Stimulated activated naive CD8-positive, alpha-beta T cell treated with anti-CD3 and anti-CD28 coated beads, Interleukin-15, Interleukin-2, amounts not matched to agents 100 ng/mL and 50 ng/mL, for 24 hours (primary cell): ENCODE measurements around the gene AVP.
"Not testable (repeated sequence)": the region's sequence is repeated elsewhere in the genome, so short reads cannot be mapped to it uniquely, and the experiment has no call there.

Experiments
- H3K27ac Mint-ChIP-seq: one replicate; pipeline ENCODE4 v1.8.0; 2021; ENCODE audit warnings: mild to moderate bottlenecking, mixed read lengths
- H3K27me3 Mint-ChIP-seq: one replicate; pipeline ENCODE4 v1.8.0; 2021; ENCODE audit warnings: mixed read lengths
- H3K36me3 Mint-ChIP-seq: one replicate; pipeline ENCODE4 v1.8.0; 2021; ENCODE audit warnings: low read depth, mixed read lengths
- H3K4me1 Mint-ChIP-seq: one replicate; pipeline ENCODE4 v1.8.0; 2021; ENCODE audit warnings: low read depth, mixed read lengths
- H3K4me3 Mint-ChIP-seq: one replicate; pipeline ENCODE4 v1.8.0; 2021; ENCODE audit warnings: mild to moderate bottlenecking, mixed read lengths
- H3K9me3 Mint-ChIP-seq: one replicate; pipeline ENCODE4 v1.8.0; 2021; ENCODE audit warnings: mixed read lengths

Gene AVP

GRCh38 chr20:3067139-3068014, 17.1 kb downstream of the AVP start:
- Mint-ChIP-seq H3K4me1 (peaks cover 19% of the 10 kb centered on the region), H3K36me3 (no peaks in the 10 kb centered on the region), H3K27ac (no peak overlapping the region), H3K27me3 (no peaks in the 10 kb centered on the region), H3K9me3 (no peaks in the 10 kb centered on the region), H3K4me3 (no peak overlapping the region)

- not testable (repeated sequence) for H3K4me1 Mint-ChIP-seq, H3K9me3 Mint-ChIP-seq, H3K27ac Mint-ChIP-seq, H3K36me3 Mint-ChIP-seq, H3K4me3 Mint-ChIP-seq, H3K27me3 Mint-ChIP-seq
Observed at GRCh38 chr20:3064119-3064518, 20.4 kb downstream of the AVP start.

DNA sequence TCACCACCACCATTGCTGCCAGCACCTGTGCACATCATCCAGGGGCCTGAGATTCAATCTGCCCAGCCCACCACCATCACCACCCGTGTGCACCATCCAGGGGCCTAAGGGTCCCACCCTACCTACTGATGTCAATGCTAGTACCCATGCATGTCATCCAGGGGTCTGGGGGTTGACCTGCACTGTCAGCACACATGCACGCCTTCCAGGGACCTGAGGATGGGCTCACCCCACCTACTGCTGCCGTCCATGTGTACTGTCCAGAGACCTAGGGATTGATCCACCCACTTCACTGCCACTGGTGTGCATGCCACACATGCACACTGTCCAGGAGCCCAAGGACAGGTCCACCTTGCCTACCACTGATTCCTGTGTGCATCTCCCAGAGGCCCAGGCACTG, 25.0 kb downstream of the AVP start:
- Mint-ChIP-seq H3K27ac (no peak overlapping the region), H3K4me3 (no peak overlapping the region), H3K4me1 (peaks cover 4% of the 10 kb centered on the region), H3K9me3 (no peaks in the 10 kb centered on the region), H3K36me3 (no peaks in the 10 kb centered on the region), H3K27me3 (no peaks in the 10 kb centered on the region)

DNA sequence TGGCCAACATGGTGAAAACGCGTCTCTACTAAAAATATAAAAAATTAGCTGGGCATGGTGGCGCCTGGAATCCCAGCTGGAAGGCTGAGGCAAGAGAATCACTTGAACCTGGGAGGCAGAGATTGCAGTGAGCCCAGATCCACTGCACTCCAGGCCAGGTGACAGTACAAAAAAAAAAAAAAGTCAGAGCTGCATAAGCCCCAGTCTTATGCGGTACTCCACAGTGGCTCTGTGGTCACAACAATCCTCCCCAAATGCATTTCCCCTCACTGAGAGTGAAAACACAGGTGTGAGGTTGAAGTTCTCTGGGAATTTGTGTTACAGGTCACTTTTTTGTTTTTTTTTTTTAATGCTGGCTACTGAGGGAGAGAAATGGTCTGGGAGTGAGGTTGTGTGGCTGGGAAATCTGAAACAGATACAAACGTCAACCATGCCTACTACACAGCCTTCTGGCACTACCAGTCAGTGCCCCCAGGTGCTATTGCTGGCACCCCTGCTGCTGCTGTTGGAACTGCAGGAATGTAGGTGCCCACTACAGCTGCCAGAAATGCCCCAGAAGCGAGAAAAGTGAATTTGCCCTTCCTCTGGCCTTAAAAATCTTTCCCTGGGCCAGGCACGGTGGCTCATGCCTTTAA, 33.0 kb downstream of the AVP start:
- no peak overlapping the region for H3K27ac Mint-ChIP-seq
- no peak overlapping the region for H3K4me3 Mint-ChIP-seq
- H3K36me3 Mint-ChIP-seq, result peaks cover 30% of the 10 kb centered on the region
- H3K27me3 Mint-ChIP-seq, result no peaks in the 10 kb centered on the region
- peaks cover 11% of the 10 kb centered on the region for H3K4me1 Mint-ChIP-seq
- H3K9me3 Mint-ChIP-seq, result no peaks in the 10 kb centered on the region

DNA sequence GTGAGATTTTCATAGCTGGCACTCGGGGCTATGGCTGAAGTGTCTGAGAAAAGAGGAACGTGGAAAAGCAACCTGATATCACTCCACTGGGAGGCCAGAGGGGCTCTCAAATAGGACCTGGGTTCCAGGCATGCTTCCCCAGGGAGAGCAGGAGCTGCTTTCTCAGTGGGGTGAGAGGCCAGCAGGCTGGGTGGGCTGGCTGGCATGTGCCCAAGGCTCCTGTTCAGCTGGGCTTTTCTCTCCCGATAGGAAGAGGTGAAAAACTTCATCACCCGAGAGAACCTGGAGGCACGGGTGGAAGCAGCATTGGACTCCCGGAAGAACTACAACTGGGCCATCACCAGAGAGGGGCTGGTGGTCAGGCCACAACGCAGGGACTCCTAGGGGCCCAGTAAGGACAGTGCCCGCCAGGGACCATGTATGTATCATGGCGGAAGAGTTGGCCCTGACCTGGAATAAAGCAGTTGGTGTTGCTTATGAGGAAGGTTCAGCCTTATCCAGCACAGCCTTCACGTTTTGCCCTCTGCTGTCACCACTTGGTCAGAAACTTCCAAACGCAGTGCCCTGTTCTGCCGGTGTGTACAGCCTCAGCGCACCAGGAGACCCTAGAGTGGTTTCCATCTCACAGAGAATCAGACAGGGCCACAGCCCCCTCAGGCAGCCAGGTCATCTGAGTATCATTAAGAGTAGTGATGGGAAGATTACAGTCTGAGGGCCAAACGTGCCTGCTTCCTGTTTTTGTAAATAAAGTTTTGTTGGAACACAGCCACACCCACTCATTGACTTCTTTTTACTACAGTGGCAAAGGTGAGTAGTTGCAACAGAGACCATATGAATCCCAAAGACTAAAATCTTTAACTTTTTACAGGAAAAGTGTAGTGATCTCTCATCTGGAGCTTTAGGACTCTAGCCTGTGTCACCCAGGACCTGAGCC, 36.8 kb downstream of the AVP start:
- peak overlapping the region; percentile 97 for H3K4me3 Mint-ChIP-seq
- peaks cover 19% of the 10 kb centered on the region for H3K4me1 Mint-ChIP-seq
- H3K27me3 Mint-ChIP-seq, result no peaks in the 10 kb centered on the region
- peak overlapping the region; percentile 36 for H3K27ac Mint-ChIP-seq
- no peaks in the 10 kb centered on the region for H3K9me3 Mint-ChIP-seq
- H3K36me3 Mint-ChIP-seq, result peaks cover 31% of the 10 kb centered on the region

- H3K27me3 Mint-ChIP-seq, result no peaks in the 10 kb centered on the region
- H3K27ac Mint-ChIP-seq, result peak overlapping the region; percentile 82
- no peaks in the 10 kb centered on the region for H3K9me3 Mint-ChIP-seq
- H3K4me1 Mint-ChIP-seq, result peaks cover 19% of the 10 kb centered on the region
- H3K4me3 Mint-ChIP-seq, result peak overlapping the region; percentile 97
- H3K36me3 Mint-ChIP-seq, result peaks cover 31% of the 10 kb centered on the region
Observed at GRCh38 chr20:3046677-3047462, 37.7 kb downstream of the AVP start.

DNA sequence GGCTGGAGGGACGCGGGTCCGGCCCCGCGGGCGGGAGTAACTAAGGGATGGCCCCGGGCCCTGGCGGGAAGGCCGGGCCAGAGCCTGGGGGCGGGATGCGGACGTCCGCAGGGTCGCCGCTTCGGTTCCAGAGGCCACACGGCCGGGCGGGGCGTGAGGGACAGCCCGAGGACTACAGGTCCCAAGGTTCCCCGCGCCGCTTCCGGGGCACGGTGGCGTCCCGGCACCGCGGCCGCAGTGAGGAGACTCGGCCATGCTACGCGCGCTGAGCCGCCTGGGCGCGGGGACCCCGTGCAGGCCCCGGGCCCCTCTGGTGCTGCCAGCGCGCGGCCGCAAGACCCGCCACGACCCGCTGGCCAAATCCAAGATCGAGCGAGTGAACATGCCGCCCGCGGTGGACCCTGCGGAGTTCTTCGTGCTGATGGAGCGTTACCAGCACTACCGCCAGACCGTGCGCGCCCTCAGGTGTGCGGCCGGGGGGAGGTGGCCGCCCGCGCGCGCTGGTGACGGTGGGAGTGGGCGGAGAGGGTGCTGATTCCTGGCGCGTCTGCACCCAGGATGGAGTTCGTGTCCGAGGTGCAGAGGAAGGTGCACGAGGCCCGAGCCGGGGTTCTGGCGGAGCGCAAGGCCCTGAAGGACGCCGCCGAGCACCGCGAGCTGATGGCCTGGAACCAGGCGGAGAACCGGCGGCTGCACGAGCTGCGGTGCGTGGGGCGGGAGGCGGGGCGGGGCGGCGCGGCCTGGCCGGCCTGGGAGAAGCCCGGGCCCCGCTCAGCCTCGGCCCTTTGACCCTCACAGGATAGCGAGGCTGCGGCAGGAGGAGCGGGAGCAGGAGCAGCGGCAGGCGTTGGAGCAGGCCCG, 38.5 kb downstream of the AVP start, which contains the start of gene MRPS26:
TSS of gene MRPS26 (plus strand) at position 237 of the 861 bp plus-strand sequence. CDS start at position 254, 17 bp downstream.
- Mint-ChIP-seq H3K9me3 (no peaks in the 10 kb centered on the region), H3K27ac (peak within 1 kb of the TSS; percentile 82), H3K4me1 (peaks cover 19% of the 10 kb centered on the region), H3K27me3 (no peaks in the 10 kb centered on the region), H3K4me3 (peak within 1 kb of the TSS; percentile 97), H3K36me3 (peaks cover 31% of the 10 kb centered on the region)

DNA sequence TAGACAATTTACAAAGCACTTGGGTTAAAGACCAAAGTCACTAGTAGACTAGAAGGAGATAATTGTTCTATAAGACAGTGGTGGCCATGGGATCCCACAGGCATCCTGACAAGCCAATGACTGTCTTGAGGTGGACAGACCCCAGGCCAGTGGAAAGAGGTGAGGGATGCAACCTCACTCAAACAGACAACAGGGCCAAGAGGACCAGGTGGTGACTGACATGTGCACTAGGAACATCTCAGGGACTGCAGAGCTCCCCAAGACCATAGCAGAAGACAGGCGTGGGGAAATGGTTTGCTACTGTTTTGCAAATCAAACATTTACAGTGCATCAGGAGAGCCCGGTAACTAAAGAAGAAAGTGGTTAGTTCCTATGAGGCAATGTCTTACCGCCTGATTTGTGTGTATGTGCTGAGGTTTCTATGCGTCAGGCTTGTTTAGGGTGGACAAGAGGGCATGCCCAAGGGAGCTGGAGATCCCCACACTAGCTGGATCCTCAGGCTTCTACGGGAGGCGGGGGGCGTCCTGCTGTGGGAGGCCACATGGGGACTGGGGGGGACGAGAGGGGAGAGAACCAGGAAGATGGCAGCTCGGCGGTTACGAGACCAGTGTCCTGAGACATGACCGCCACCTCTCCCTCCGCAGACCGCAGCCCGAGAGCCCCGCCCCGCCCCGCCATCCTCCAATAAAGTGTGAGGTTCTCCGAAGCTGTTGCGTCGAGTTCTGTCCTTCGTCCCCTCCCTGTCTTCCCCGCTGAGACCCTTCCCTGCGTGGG, 39.3 kb downstream of the AVP start:
- peak overlapping the region; percentile 29 for H3K27ac Mint-ChIP-seq
- H3K4me1 Mint-ChIP-seq, result peaks cover 19% of the 10 kb centered on the region
- no peaks in the 10 kb centered on the region for H3K27me3 Mint-ChIP-seq
- no peaks in the 10 kb centered on the region for H3K9me3 Mint-ChIP-seq
- H3K36me3 Mint-ChIP-seq, result peaks cover 25% of the 10 kb centered on the region
- H3K4me3 Mint-ChIP-seq, result peak overlapping the region; percentile 97

DNA sequence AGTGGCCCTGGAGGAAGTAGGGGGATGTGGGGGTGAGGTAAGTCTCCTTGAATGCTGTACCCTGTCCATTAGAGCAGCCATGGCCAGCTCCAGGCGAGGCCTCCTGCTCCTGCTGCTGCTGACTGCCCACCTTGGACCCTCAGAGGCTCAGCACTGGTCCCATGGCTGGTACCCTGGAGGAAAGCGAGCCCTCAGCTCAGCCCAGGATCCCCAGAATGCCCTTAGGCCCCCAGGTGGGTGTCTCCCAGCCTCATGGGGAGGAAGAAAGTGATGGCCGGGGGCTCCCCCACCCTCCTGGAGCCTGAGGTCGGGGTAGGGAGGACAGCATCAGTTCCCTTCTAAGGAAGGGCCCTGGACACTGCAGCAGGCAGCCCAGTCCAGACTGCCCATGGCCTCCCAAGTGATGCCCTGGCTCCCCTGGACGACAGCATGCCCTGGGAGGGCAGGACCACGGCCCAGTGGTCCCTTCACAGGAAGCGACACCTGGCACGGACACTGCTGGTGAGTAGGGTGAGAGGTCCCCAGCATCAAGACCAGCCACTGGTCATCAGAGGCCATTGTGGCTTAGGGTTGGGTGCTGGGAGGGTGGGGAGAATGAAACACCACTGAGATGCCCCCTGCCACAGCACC, 40.1 kb downstream of the AVP start:
- Mint-ChIP-seq H3K27me3 (no peaks in the 10 kb centered on the region), H3K36me3 (peaks cover 18% of the 10 kb centered on the region), H3K4me3 (peak overlapping the region; percentile 97), H3K27ac (no peak overlapping the region), H3K4me1 (peaks cover 19% of the 10 kb centered on the region), H3K9me3 (no peaks in the 10 kb centered on the region)

DNA sequence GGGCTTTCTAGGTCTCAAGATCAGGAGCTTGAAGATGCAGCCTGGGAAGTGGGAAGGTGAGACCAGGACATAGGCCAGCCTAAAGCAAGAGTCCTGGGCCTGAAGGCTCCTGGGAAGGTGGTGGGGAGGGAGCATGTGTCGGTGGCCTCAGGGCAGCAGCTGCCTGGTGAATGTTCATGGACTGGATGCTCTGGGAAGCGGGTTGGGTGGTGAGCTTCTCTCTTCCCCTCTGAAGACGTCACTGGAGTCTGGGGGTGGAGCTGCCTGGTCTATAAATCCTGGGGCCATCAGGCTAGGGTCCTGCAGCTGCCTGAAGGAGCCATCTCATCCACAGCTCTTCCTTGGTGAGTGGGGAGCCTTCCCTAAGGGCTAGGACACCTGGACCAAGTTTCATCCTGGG, 41.2 kb downstream of the AVP start, which contains the start of gene GNRH2:
TSS of gene GNRH2 (plus strand) at position 301 of the 400 bp plus-strand sequence. CDS start 793 bp downstream, outside the sequence.
- H3K4me1 Mint-ChIP-seq, result peaks cover 19% of the 10 kb centered on the region
- no peaks in the 10 kb centered on the region for H3K27me3 Mint-ChIP-seq
- no peaks in the 10 kb centered on the region for H3K9me3 Mint-ChIP-seq
- H3K36me3 Mint-ChIP-seq, result peaks cover 11% of the 10 kb centered on the region
- no peak within 1 kb of the TSS for H3K4me3 Mint-ChIP-seq
- H3K27ac Mint-ChIP-seq, result no peak within 1 kb of the TSS

DNA sequence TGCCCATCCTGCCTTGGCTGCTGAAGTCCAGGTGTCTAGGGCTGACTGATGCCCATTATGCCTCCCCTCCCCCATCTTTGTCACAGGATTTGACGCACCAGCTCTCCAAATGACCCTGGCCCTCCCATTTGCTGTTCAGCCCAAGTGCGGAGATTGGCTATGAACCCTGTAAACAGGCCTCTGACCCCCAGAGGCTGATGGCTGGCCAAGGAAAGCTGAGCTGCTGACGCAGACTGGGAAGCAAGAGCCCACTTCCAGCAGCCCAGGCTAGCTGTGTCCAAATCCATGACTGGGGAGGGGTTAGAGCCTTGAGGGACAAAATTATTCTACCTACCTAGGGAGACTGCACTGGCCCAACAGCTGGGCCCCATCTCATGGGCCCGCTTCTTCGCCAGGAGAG, 41.9 kb downstream of the AVP start:
- Mint-ChIP-seq H3K9me3 (no peaks in the 10 kb centered on the region), H3K4me3 (no peak overlapping the region), H3K4me1 (peaks cover 18% of the 10 kb centered on the region), H3K36me3 (peaks cover 6% of the 10 kb centered on the region), H3K27ac (no peak overlapping the region), H3K27me3 (no peaks in the 10 kb centered on the region)

GRCh38 chr20:3041854-3042409, 42.6 kb downstream of the AVP start:
- Mint-ChIP-seq H3K4me1 (peaks cover 12% of the 10 kb centered on the region), H3K27ac (peak overlapping the region; percentile 28), H3K27me3 (no peaks in the 10 kb centered on the region), H3K4me3 (no peak overlapping the region), H3K9me3 (no peaks in the 10 kb centered on the region), H3K36me3 (peaks cover 5% of the 10 kb centered on the region)
